Superior temporal gyrus (tissue), 1 donor: ENCODE results near the gene HERC2.
"Not testable (repeated sequence)": the region's sequence is repeated elsewhere in the genome, so short reads cannot be mapped to it uniquely, and the experiment has no call there.

Experiments
- DNase-seq: peaks from one replicate; pipeline ENCODE4 v3.0.0-alpha.2; 2016; ENCODE audit errors: extremely low spot score

HERC2 gene

DNA sequence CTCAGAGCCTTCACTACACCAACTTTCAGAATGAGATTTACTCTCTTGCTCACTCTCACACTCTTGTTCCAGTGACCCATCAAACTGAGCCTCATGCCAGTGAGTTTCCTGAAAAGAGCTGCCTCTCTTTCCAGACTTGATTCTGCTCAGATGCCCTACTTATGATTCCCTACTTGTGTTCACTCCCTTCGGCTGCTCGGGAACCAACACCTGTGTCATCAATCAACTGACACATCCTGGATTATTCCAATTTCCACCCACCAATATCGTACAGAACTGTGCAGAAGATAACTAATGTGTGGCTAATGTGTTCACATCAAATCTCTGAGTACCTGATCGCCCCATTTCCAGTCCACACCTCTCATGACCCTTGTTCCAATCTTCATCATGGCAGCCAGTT, 100.3 kb downstream of the HERC2 start:
- not testable (repeated sequence) for DNase-seq

DNA sequence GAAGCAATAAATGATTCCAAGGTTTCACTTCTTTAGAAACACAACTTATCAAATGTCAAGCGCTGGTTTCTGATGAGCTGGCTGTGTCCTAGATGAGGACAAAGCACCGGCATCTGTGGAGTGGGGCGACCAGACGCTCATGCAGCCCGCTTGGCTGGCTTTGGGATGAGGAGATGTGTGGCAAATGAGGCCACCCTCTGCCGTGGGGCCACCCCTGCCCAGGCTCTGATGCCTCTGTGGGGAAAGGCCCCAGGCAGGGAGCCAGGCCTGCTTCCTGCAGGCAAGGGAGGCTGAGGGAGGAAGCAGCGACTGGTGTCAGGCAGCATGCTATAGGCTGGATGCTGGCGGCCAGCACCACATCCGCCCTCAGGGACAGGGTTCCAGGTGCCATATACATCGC, 102.9 kb downstream of the HERC2 start:
- no peak for DNase-seq

DNA sequence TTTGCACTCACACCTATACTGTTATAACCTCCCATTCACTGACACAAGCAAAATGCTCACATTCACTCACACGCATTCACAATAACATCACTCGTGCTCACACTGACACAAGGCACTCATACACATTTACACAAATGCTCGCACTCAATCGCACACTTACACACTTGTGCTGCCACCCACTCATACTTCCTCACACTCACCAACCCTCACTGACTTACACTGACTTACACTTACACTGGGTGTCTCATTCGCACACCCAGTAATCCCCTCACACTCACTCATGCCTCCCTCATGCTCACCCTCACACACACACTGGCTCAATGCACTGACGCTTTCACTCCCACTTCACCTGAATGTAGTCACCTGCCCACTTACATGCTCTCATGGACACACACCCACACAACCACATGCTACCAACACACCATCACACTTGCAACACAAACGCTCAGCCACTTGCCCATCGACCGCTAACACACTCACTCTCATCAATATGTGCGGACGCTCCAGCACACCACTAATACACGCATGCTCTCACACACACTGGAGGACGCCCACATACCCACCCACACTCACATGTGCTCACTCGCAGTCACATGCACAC, 104.9 kb downstream of the HERC2 start:
- not testable (repeated sequence) for DNase-seq

DNA sequence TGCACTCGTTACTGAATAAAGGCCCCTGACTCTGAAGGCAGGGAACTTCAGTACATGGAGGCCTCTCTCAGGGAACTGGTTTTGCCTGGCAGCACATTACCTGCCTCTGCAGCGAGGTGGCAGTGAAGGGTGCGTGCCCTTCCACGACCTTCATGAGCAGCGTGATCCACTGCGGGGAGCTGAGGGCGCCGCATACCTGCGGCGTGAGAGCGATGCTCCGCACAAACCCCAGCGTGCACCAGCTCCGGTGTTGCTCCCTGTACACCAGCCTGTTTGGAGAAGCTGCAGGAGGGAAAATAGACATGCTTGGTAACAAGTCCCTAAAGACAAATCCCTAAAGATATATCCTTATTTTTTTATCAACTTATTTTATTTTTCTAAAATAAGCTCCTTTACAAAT, 106.5 kb downstream of the HERC2 start:
- not testable (repeated sequence) for DNase-seq

DNA sequence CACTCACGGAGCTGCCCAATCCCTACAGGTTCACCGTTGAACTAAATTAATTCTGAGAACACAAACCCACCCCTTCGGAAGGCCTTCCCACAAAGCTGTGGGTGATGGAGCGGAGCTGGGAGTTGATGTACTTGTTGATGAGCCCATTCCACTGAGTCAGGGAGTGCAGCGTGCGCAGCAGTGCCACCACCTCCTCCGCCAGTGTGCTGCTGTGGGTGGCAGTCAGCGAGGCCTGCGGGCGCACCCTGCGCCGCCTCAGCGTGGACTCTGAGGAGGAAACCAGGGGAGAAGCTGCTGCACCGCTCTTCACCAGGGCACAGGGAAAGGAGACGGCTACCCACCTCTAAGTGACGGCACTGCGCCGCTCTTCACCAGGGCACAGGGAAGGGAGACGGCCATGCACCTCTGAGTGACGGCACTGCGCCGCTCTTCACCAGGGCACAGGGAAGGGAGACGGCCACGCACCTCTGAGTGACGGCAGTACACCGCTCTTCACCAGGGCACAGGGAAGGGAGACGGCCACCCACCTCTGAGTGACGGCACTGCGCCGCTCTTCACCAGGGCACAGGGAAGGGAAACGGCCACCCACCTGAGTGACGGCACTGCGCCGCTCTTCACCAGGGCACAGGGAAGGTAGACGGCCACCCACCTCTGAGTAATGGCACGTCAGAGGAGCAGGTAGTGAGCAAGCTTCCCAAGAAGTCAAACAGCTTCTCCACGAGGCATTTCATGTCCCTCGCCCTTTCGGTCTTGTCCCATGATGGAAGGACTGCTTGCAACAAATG, 107.8 kb downstream of the HERC2 start:
- not testable (repeated sequence) for DNase-seq

DNA sequence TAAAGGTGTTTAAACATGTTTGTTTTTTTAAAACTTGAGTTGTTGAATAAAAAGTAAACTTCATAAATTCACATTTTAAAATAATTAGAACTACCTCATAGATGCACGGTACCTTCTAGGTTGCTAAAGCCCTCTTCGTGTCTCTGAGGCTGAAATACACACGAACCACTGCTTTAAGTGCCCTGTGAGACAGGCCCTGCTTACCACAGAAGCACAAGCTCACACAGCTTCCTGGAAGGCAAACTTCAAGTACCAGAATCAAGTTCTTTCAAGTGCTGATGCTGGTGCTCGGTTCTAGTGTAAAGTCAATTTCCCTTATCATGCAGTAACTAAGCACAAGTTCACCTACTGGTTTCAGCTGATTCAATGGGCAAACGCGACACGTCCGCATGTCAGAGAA, 108.6 kb downstream of the HERC2 start:
- DNase-seq: not testable (repeated sequence)

DNA sequence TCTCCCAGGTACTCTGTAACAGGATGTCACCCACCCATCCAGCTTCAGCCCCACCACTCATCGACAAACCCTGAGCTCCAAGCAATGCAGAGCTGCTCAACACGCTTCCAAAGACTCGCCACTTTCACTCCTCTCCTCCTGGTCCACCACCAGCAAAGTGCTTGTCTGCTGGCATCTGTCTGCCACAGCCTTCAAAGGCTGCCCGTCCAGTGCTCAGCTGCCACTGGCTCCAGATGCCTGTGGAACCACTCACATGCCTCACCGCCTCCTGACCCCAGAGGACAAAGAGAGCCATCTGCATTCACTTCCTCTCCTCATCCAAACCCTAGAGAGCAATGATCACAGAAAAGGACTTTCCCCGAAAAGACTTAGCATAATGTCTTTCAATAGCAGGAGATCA, 113.4 kb downstream of the HERC2 start:
- no peak for DNase-seq

DNA sequence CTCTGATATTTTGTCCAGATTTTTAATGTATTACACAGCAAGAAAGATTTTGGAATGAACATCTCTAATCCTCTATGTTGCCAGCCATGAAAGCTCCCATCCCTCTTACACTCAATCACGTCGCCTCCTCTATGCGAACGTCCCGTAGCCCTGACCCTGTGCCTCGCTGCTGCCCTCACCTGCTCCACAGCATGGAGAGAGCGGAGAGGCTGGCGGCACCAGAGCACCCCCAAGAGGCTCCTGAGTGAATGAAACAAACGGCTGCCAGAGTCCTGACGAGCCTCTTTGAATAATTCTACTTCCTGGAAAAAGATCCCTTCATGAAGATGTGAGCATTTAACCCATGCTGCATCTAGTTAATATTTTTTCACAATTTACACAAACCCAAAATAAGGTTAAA, 116.3 kb downstream of the HERC2 start:
- not testable (repeated sequence) for DNase-seq

DNA sequence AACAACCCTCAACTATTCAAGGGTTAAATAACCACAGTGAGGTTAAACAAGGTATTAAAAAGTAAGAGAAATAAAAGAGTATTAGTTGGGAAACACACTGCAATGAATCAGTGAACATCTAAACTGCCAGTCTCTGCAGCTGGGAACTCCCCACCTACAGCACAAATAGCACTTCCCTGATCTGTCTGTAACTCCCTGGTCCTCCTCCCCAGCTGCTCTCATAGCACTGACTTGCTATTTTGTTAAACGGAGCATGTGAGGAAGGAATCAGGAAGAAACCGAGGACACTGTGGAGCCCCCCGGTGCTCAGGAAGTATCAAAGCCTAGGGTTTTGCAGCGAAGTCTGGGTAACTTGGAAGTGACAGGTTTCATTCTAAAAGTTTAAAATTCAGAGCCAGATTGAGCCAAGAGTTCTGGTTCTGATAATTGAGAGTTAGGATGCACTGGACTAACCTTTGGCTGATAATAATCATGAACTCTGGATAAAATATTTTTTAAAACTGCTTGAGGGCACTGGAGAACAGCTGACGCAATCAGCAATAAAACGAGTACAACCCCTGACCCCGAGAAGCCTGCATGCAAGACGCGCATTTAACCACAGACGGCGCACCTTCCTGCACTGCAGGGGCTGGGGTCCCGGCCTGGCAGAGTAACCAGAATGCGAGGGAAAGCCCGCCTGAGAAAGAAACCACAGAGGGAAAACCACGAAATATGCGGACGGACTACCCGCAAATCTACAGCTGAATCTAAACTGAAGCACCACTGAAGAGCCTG, 118.7 kb downstream of the HERC2 start:
- not testable (repeated sequence) for DNase-seq

DNA sequence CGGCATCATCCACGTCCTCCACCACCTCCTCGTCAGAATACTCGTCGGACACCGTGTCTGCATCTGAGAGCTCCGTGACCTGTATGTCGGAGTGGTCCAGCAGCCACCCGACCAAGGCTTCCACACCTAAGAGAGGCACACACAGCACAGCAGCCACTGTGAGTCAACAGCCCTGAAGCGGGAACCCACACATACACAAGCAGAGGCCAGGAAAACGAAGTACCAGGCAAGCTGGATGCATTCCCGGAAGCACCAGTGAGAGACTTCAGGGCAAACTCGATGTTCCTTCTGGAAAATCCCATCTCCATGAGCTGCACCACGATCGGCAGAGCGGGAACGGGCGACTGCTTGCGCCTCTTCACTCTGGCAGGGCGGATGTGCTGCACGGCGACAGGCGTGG, 119.9 kb downstream of the HERC2 start:
- not testable (repeated sequence) for DNase-seq

DNA sequence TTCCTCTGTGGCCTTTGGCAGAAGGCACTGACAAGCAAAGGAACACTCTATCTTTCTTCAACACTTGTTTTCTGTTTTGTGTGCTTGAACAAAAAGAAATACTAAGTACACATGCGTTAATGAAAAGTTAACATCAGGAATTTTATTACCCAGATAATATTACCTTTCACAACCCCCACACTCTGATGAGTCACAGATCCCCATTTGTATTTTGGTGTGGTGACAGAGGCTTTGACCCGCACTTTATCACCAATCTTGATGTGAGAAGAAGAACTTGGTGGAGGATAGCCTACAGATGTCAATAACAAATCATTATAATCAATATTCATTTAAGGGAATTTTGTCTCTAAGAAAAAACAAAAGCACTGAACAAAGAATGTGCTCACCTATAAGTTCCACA, 123.8 kb downstream of the HERC2 start:
- DNase-seq: not testable (repeated sequence)

DNA sequence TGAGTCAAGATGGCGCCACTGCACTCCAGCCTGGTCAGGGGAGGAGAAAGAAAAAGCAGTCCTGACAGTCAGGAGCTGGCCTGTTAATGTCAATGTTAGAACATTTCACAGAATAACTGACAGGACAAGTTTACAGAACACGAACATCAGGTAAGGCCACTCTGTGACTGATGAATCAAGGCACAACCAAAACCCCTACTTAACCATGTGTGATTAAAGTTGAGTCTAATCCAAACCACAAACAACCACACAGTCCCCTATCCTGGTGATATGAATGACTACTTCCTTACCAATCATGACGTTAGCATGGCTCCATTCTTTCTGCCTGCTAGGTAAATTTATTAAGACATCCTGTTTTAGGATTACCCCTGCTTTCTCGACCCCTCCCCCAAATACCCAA, 124.3 kb downstream of the HERC2 start:
- DNase-seq: not testable (repeated sequence)

DNA sequence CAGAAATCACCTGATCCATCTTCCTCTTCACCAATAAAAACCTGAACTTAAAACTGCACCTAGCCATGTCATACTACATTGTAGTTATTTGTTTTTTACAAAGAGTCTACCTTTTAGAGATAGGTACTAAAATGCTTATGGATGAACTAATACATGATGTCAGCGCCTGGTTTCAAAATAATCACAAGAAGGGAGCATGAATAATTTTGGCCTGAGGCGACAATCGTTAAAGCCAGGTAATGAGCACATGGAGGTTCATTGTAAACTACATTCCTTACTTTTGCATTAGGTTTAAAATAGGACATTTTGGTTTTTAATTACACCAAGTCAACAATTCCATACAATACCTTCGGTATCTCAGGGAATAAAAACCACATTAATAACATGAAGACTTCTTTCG, 125.4 kb downstream of the HERC2 start:
- DNase-seq: not testable (repeated sequence)

DNA sequence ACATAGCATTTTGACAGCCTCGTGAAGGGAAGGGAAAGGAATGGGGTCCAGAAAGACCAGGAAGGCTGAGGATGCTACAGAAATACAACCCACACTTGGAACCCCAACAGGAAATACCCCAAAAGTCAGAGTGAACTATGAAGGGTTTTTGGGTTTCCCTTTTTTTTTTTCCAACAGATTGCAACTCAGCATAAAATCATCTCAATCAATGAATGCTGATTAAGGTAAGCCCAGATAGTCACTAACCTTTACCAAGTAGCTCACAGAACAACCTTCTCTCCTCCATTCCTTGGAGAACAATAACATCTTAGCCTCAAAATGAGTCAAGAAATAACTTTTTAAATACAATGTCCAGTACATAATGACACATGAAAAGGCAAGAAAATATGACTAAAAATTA, 129.2 kb downstream of the HERC2 start:
- DNase-seq: no peak

DNA sequence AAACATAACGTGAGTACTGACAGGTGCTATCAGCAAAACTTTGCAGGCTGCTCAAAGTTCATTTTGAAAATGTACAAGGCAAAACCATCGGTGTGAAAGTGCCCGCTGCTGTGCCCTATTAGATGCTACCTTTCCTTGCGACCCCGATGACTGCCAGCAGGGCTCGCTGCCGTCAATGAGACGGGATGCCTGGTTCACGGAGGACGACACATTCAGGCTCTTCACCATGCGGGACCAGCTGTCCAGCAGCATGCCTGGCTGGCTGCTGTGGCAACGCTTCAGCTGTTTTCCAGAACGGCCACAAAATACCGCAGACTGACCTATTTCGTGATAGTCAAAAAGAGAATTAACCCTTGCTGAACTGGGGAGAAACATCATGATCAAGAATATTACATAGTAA, 130.1 kb downstream of the HERC2 start:
- peak; percentile 74 for DNase-seq

DNA sequence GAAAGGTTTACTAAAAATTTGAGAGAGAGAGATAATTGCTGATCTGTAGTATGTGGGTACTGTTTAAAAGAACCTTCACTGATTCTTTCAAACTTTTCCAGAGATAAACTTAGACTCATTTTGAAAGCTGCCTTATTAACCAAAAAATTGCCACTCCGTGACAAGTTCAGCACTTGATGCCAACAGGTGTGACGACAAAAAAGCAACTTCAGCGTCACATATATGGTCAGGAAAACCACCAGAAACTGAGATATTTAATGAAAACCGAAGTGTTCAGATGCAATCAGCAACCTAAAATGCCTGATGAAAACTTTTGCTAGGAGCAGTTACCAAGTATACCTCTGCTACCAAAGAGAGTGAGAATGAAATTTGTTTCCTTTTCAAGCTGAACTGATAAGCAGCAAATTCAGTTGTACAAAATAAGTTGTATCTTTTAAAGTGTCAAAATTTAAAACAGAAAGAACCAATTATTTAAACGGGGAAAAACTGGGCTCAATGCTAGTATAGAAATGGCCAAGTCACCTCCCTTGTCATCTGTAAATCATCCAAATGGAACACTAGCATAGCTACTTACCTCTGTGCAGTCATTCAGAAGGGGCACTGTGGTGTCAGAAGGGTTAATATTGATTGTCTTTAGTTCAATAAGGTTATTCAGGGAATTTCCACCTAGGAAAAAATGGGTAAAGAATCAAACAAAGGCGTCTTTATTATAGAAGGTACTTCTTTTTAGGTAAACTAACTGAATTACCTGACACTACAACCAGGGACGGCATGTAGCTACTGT, 131.4 kb downstream of the HERC2 start:
- DNase-seq: no peak

DNA sequence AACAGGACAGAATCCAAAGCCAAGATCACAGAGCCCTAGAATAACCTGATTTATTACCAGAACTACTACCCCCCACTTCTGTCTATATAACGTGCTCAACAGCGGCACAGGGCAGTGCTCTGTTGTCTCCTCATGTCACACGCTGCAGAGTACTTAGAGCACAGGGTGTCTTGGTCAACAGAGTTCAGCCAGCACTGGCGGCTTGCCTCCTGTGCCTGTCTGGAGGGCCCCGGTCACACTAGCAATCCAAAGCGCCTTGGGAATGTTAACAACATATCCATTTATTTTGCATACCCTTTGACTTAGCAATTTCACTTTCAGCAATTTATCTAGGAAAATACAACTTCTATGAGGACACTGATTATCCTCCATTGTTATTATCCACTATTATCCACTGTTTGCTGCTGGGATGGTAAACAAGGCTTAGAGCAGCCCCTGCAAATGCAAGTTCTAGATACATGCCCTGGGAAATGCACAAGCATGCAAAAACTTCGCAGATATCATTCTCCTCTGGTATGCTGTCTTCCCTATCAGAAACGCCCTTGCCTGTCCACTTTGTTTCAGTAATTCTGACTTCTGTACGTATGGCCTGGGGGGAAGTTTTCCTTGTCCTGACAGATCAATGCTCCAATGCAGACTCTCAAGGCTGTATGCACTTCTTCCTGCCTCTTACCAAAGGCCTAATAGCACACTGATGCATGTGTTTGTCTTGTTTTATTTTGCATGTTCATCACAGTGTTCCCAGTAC, 136.7 kb downstream of the HERC2 start:
- no peak for DNase-seq

DNA sequence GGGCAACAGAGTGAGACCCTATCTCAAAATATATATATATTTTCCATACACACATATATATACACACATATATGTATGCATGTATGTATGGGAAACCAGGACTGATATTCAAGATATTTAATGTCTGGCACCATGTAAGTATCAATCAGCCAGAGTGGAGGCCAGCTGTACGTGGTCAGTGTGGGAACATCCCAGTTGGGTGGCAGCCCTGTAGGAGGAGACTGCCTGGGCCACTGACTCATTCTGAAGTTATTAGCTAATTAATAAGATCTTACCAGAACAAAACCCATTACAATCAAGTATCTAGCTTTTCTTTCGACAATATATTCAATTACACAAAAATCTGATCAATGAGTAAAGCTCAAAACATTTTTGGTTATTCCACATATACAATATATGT, 137.8 kb downstream of the HERC2 start:
- no peak for DNase-seq

DNA sequence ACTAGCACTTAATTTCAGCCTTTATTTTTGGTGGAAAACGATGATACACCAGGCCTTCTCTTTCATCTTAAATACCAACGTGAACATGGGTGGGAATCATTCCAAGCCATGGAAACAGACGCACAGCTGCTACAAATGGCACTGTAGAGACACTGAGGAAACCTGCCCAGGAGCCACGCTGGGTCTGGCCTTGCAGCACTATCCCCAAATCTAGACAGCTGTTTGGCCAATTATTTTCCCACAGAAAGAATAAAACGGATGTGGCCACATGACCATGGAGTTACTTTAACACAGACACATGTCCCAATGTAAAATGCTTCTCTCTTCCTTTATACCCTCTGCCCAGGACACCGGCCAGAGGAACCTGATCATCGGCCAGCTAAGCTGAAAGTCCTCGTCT, 139.2 kb downstream of the HERC2 start:
- no peak for DNase-seq

DNA sequence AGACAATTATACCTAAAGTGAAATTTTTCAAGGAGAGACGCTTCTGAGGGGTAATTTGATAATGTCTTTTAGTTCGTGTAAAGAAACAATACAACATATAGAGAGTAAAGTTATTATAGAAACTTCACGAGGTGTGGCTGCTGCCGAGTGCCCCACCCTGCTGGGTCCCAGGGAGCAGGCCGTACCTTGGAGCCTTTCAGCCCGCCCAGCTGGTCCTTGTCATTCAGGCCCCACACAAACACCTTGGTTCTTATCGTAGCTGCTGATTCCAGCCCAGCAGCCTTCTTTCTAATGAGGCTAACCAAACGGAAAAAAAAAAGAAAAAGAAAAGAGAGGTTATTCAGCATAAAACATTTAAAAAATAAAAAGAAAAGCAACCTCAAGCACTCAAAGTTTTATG, 139.8 kb downstream of the HERC2 start:
- DNase-seq: no peak

DNA sequence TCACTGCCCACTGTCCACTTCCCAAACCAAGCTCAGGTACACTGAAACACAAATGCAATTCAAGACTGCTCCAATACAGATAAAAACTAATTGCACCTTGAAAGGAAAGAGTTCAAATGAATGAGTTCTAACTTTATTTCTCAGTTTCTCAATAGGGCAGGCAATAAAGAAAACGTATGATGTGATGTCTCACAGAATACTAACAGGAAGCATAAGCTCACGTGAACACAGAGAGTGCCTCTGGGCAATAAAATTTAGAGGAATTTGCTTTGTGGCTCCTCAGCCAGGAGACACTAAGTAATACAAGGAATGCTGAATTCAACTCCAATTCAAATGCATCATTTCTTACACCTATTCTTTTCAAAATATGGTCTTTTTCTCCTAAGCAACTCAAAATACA, 140.6 kb downstream of the HERC2 start:
- no peak for DNase-seq
